ENCODE measurements around the gene VASH1.

DNA sequence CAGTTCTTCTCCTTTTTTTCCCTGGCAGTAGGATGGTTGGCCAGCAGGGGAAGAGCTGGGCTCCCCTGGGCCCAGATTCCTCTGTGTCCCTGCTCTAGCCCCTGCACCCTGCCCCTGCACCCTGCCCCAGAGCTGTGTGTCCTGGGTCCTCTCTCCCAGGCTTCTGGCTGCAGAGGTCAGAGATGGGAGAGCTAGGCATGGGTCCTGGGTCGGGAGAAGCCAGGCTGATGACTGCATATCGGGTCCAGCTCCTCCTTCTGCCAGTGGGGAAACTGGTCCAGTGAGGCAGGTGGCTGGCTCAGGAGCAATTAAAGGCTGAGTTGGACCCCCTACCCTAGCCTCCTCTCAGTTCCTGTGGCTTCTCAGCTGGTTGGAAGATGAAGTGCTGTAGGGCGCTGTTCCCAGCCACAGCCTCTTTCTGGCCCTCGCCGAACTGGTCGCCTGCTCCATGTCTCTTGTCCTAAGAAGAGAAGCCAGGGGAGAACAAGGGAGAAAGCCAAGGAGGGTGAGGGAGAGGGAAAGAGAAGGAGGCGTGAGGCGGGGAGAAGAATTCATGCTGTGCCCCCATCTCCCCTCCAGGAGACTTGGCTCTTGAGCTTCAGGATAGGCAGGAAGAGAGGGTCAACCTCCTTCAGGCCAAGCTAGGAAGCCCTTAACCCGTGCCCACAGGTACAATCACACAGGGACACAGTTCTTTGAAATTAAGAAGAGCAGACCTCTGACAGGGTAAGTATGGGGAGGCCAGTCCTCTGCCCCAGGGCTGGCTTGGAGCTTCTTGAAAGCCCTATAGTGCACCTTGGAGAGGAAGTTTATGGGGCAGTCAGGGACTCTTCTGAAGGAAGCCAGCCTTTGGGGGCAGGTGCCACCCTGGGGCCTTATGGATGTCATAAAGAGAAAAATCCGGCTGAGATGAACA is 9.5 kb downstream of the VASH1 start:
- TF ChIP-seq YY1 (IDR thresholded peaks at IDR 0.05; ENCODE audit: insufficient read depth, insufficient read length) (no peak), SUZ12 (IDR thresholded peaks at IDR 0.05; ENCODE audit: extremely low read depth, insufficient read depth, insufficient read length) (no peak), ZNF274 (IDR thresholded peaks at IDR 0.05; ENCODE audit: low read depth, low read length) (no peak)
